Spinal cord (tissue), 10 donors: ENCODE measurements around the gene JMJD6. TPM values are rescaled to one million over a fixed set of nuclear protein-coding genes. Genes with fewer than 3 reads are reported as not detected.

ENCODE experiments used
- DNase-seq, 6 donors: peaks; one replicate each; pipeline versions ENCODE4 v3.0.0 to v3.0.0-alpha.2; 2013 to 2015; ENCODE audit warnings: low spot score in 6 of 6, low read depth in 4 of 6
- H3K27ac ChIP-seq: one replicate; pipeline ENCODE4 v1.5.1; 2013; ENCODE audit warnings: low read depth, low read length, control low read depth
- H3K27me3 ChIP-seq: one replicate; pipeline ENCODE4 v1.6.1; 2013; ENCODE audit warnings: low read length; ENCODE audit not compliant: control insufficient read depth, insufficient read depth
- H3K36me3 ChIP-seq: one replicate; pipeline ENCODE4 v1.6.1; 2013; ENCODE audit warnings: low read length; ENCODE audit not compliant: control insufficient read depth, insufficient read depth
- H3K4me1 ChIP-seq: one replicate; pipeline ENCODE4 v1.6.1; 2013; ENCODE audit warnings: low read length; ENCODE audit not compliant: control insufficient read depth, insufficient read depth
- H3K4me3 ChIP-seq: one replicate; pipeline ENCODE4 v1.5.1; 2013; ENCODE audit warnings: low read depth, low read length, control low read depth
- H3K9me3 ChIP-seq: one replicate; pipeline ENCODE4 v1.6.1; 2013; ENCODE audit warnings: low read length; ENCODE audit not compliant: control insufficient read depth, insufficient read depth
- WGBS: methylation state at CpG from one replicate; pipeline ENCODE4 v1.1.5; 2013; ENCODE audit warnings: missing lambda C conversion rate; ENCODE audit not compliant: insufficient coverage; 5-methylcytosine and 5-hydroxymethylcytosine counted together
- polyA plus RNA-seq, 2 donors: library from polyadenylated mRNA; unstranded; fragments of 120-200 nt; gene quantifications; one replicate each; pipeline ENCODE4 v1.2.1, GENCODE V29; 2013; ENCODE audit not compliant: insufficient read length in 2 of 2
- total RNA-seq, 2 donors: library from RNA; depleted of rRNA in 1 of 2; stranded (reverse); fragments of 120-200 nt in 1 of 2; fragments of >200 nt in 1 of 2; gene quantifications; one replicate each; pipeline versions ENCODE4 v1.2.3 to v1.2.4, GENCODE V29; 2013 to 2014
- donor health status: healthy.

Gene JMJD6
- total and polyA plus RNA-seq, 4 donors: 15.4 to 26.2 (median 17.5) TPM

GRCh38 chr17:76683921-76684745 lies 42.3 kb downstream of the JMJD6 start:
- Histone ChIP-seq H3K27ac (no peak overlapping the region), H3K4me3 (no peak overlapping the region), H3K9me3 (no peaks in the 10 kb centered on the region), H3K36me3 (peaks cover 66% of the 10 kb centered on the region), H3K27me3 (no peaks in the 10 kb centered on the region), H3K4me1 (peaks cover 61% of the 10 kb centered on the region)
- DNase-seq: no peak
- 74% methylated on average over 18 of the region's 25 CpGs for WGBS

GRCh38 chr17:76683011-76683755 lies 43.2 kb downstream of the JMJD6 start:
- no peaks in the 10 kb centered on the region for H3K9me3 ChIP-seq
- 68% methylated on average over 14 of the region's 18 CpGs for WGBS
- H3K4me3 ChIP-seq: no peak overlapping the region
- no peak for DNase-seq
- H3K27ac ChIP-seq: no peak overlapping the region
- no peaks in the 10 kb centered on the region for H3K27me3 ChIP-seq
- peaks cover 52% of the 10 kb centered on the region for H3K4me1 ChIP-seq
- H3K36me3 ChIP-seq: peaks cover 71% of the 10 kb centered on the region

GRCh38 chr17:76682296-76682695 lies 44.1 kb downstream of the JMJD6 start:
- no peaks in the 10 kb centered on the region for H3K27me3 ChIP-seq
- 73% methylated on average over 7 of the region's 12 CpGs for WGBS
- peak overlapping the region; percentile 59 for H3K27ac ChIP-seq
- no peak overlapping the region for H3K4me3 ChIP-seq
- peak in 1 of 6 donors; percentile 57 for DNase-seq
- H3K9me3 ChIP-seq: no peaks in the 10 kb centered on the region
- H3K4me1 ChIP-seq: peaks cover 43% of the 10 kb centered on the region
- H3K36me3 ChIP-seq: peaks cover 71% of the 10 kb centered on the region

GRCh38 chr17:76681222-76682137 lies 44.9 kb downstream of the JMJD6 start:
- H3K27me3 ChIP-seq: no peaks in the 10 kb centered on the region
- peaks cover 63% of the 10 kb centered on the region for H3K36me3 ChIP-seq
- 47% methylated on average over 13 of the region's 16 CpGs for WGBS
- no peak overlapping the region for H3K4me3 ChIP-seq
- H3K4me1 ChIP-seq: peaks cover 35% of the 10 kb centered on the region
- no peaks in the 10 kb centered on the region for H3K9me3 ChIP-seq
- peak in 5 of 6 donors; percentile 56 to 94 (median 74) for DNase-seq
- H3K27ac ChIP-seq: peak overlapping the region; percentile 69

- Histone ChIP-seq H3K27me3 (no peaks in the 10 kb centered on the region), H3K36me3 (peaks cover 50% of the 10 kb centered on the region), H3K9me3 (no peaks in the 10 kb centered on the region), H3K27ac (no peak overlapping the region), H3K4me1 (peaks cover 31% of the 10 kb centered on the region), H3K4me3 (no peak overlapping the region)
- DNase-seq: no peak
- WGBS: 75% methylated on average over 1 of the region's 1 CpG
Observed at GRCh38 chr17:76679239-76679638, 47.2 kb downstream of the JMJD6 start.

GRCh38 chr17:76678330-76678729 lies 48.1 kb downstream of the JMJD6 start:
- no peak overlapping the region for H3K4me3 ChIP-seq
- no peak overlapping the region for H3K27ac ChIP-seq
- peaks cover 41% of the 10 kb centered on the region for H3K36me3 ChIP-seq
- peaks cover 23% of the 10 kb centered on the region for H3K4me1 ChIP-seq
- DNase-seq: no peak
- H3K27me3 ChIP-seq: no peaks in the 10 kb centered on the region
- H3K9me3 ChIP-seq: no peaks in the 10 kb centered on the region
- 87% methylated on average over 12 of the region's 12 CpGs for WGBS

- Histone ChIP-seq H3K4me3 (no peak overlapping the region), H3K36me3 (peaks cover 32% of the 10 kb centered on the region), H3K4me1 (peaks cover 16% of the 10 kb centered on the region), H3K27ac (no peak overlapping the region), H3K27me3 (no peaks in the 10 kb centered on the region), H3K9me3 (no peaks in the 10 kb centered on the region)
- DNase-seq: no peak
- WGBS: 89% methylated on average over 15 of the region's 16 CpGs
Observed at GRCh38 chr17:76677406-76677805, 49.0 kb downstream of the JMJD6 start.

GRCh38 chr17:76676629-76677028 lies 49.8 kb downstream of the JMJD6 start:
- WGBS: 92% methylated on average over 4 of the region's 6 CpGs
- H3K27me3 ChIP-seq: no peaks in the 10 kb centered on the region
- peaks cover 9% of the 10 kb centered on the region for H3K4me1 ChIP-seq
- DNase-seq: no peak
- no peak overlapping the region for H3K4me3 ChIP-seq
- H3K9me3 ChIP-seq: no peaks in the 10 kb centered on the region
- no peak overlapping the region for H3K27ac ChIP-seq
- peaks cover 26% of the 10 kb centered on the region for H3K36me3 ChIP-seq

GRCh38 chr17:76675648-76676047 lies 50.8 kb downstream of the JMJD6 start:
- H3K36me3 ChIP-seq: peaks cover 24% of the 10 kb centered on the region
- no peak overlapping the region for H3K27ac ChIP-seq
- no peaks in the 10 kb centered on the region for H3K27me3 ChIP-seq
- WGBS: 78% methylated on average over 1 of the region's 6 CpGs
- peaks cover 12% of the 10 kb centered on the region for H3K4me1 ChIP-seq
- H3K9me3 ChIP-seq: no peaks in the 10 kb centered on the region
- DNase-seq: no peak
- H3K4me3 ChIP-seq: no peak overlapping the region
